WTC11 (cell line): ENCODE results near the gene CACTIN. TPM values are rescaled to one million over a fixed set of nuclear protein-coding genes. Genes with fewer than 3 reads are reported as not detected.
A peak's percentile ranks its signal among the peaks of the same experiment; 100 is the strongest.

ENCODE experiments used
- ATF1 ChIP-seq: sonication (generic); formaldehyde crosslinking; IDR thresholded peaks from 2 replicates; pipeline ENCODE4 v1.8.1; 2023; ENCODE audit warnings: mild to moderate bottlenecking, moderate library complexity, missing genetic modification reagents
- CDX4 ChIP-seq: fragments of 250-450 bp; sonication (Bioruptor Pico); IDR thresholded peaks from 2 replicates; pipeline ENCODE4 v1.9.0; 2021; ENCODE audit warnings: moderate library complexity, mild to moderate bottlenecking, inconsistent platforms, borderline replicate concordance
- GABPB1 ChIP-seq: sonication (generic); formaldehyde crosslinking; IDR thresholded peaks from 2 replicates; pipeline ENCODE4 v1.8.1; 2023; ENCODE audit warnings: mild to moderate bottlenecking, missing genetic modification reagents
- GRHL2 ChIP-seq: fragments of 250-450 bp; sonication (Bioruptor Pico); IDR thresholded peaks from 2 replicates; pipeline ENCODE4 v1.8.0; 2022; ENCODE audit warnings: mild to moderate bottlenecking, moderate library complexity; ENCODE audit not compliant: insufficient replicate concordance, severe bottlenecking
- NFATC4 ChIP-seq: fragments of 250-450 bp; sonication (Bioruptor Pico); IDR thresholded peaks from 2 replicates; pipeline ENCODE4 v1.9.0; 2021; ENCODE audit warnings: mild to moderate bottlenecking
- NFYB ChIP-seq: sonication (generic); formaldehyde crosslinking; conservative IDR thresholded peaks from 2 replicates; pipeline ENCODE4 v1.8.0; 2022; ENCODE audit warnings: low read depth, missing genetic modification reagents
- NR1H2 ChIP-seq: sonication (generic); formaldehyde crosslinking; IDR thresholded peaks from 2 replicates; pipeline ENCODE4 v1.9.0; 2021; ENCODE audit warnings: mild to moderate bottlenecking, moderate library complexity, missing genetic modification reagents
- NR2C2 ChIP-seq: sonication (generic); formaldehyde crosslinking; IDR thresholded peaks from 2 replicates; pipeline ENCODE4 v1.8.0; 2022; ENCODE audit warnings: mild to moderate bottlenecking, missing genetic modification reagents
- RELA ChIP-seq: sonication (generic); formaldehyde crosslinking; IDR thresholded peaks from 2 replicates; pipeline ENCODE4 v1.8.1; 2022; ENCODE audit warnings: missing genetic modification reagents, mild to moderate bottlenecking, borderline replicate concordance
- RORB ChIP-seq: fragments of 250-450 bp; sonication (Bioruptor Pico); IDR thresholded peaks from 2 replicates; pipeline ENCODE4 v1.9.0; 2021; ENCODE audit warnings: mild to moderate bottlenecking
- SOX15 ChIP-seq: fragments of 250-450 bp; sonication (Bioruptor Pico); IDR thresholded peaks from 2 replicates; pipeline ENCODE4 v1.9.0; 2021; ENCODE audit warnings: mild to moderate bottlenecking
- TP53 ChIP-seq: sonication (generic); formaldehyde crosslinking; IDR thresholded peaks from 2 replicates; pipeline ENCODE4 v1.8.1; 2023; ENCODE audit warnings: mild to moderate bottlenecking, missing genetic modification reagents
- USF1 ChIP-seq: sonication (generic); formaldehyde crosslinking; IDR thresholded peaks from 2 replicates; pipeline ENCODE4 v1.8.0; 2022; ENCODE audit warnings: mild to moderate bottlenecking, missing genetic modification reagents
- ZNF121 ChIP-seq: sonication (generic); formaldehyde crosslinking; IDR thresholded peaks from 2 replicates; pipeline ENCODE4 v1.8.0; 2023; ENCODE audit warnings: missing genetic modification reagents
- ZNF232 ChIP-seq: sonication (generic); formaldehyde crosslinking; IDR thresholded peaks from 2 replicates; pipeline ENCODE4 v1.8.0; 2022; ENCODE audit warnings: mild to moderate bottlenecking, missing genetic modification reagents
- ZNF263 ChIP-seq: sonication (generic); formaldehyde crosslinking; IDR thresholded peaks from 2 replicates; pipeline ENCODE4 v1.8.1; 2022; ENCODE audit warnings: low read depth, mild to moderate bottlenecking, moderate library complexity, missing genetic modification reagents
- ZNF512 ChIP-seq: sonication (generic); formaldehyde crosslinking; IDR thresholded peaks from 2 replicates; pipeline ENCODE4 v1.8.1; 2022; ENCODE audit warnings: missing genetic modification reagents, borderline replicate concordance
- total RNA-seq: library from RNA; stranded (reverse); gene quantifications from 3 replicates; pipeline ENCODE4 v1.2.3, GENCODE V29; 2021
- TF ChIP-seq, protein P1 (sequence below): sonication (generic); formaldehyde crosslinking; IDR thresholded peaks from 2 replicates; pipeline ENCODE4 v1.8.0; 2023; ENCODE audit warnings: missing genetic modification reagents
- TF ChIP-seq, protein P2 (sequence below): fragments of 250-450 bp; sonication (Bioruptor Pico); IDR thresholded peaks from 2 replicates; pipeline ENCODE4 v1.9.0; 2021; ENCODE audit warnings: mild to moderate bottlenecking
- TF ChIP-seq, protein P3 (sequence below): fragments of 200-600 bp; IDR thresholded peaks from 2 replicates; pipeline ENCODE4 v1.8.0; 2022; ENCODE audit warnings: antibody characterized with exemption
- TF ChIP-seq, protein P4 (sequence below): sonication (generic); formaldehyde crosslinking; IDR thresholded peaks from 2 replicates; pipeline ENCODE4 v1.8.1; 2023; ENCODE audit warnings: mild to moderate bottlenecking, missing genetic modification reagents
- TF ChIP-seq, protein P5 (sequence below): sonication (generic); formaldehyde crosslinking; IDR thresholded peaks from 2 replicates; pipeline ENCODE4 v1.8.1; 2023; ENCODE audit warnings: mild to moderate bottlenecking, missing genetic modification reagents, borderline replicate concordance
- TF ChIP-seq, protein P6 (sequence below): sonication (generic); formaldehyde crosslinking; IDR thresholded peaks from 2 replicates; pipeline ENCODE4 v1.8.1; 2022; ENCODE audit warnings: low read depth, missing genetic modification reagents, borderline replicate concordance

CACTIN gene
- total RNA-seq, 1 experiment from 2014 or later = 42.2 TPM

GRCh38 chr19:3626473-3627350 lies at the start of gene CACTIN (continued):
- TF ChIP-seq, protein P1, sequence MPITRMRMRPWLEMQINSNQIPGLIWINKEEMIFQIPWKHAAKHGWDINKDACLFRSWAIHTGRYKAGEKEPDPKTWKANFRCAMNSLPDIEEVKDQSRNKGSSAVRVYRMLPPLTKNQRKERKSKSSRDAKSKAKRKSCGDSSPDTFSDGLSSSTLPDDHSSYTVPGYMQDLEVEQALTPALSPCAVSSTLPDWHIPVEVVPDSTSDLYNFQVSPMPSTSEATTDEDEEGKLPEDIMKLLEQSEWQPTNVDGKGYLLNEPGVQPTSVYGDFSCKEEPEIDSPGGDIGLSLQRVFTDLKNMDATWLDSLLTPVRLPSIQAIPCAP (CRISPR knock-in tag) = no peak
- TF ChIP-seq GRHL2 (CRISPR knock-in tag) = no peak
- no peak for TF ChIP-seq TP53 (CRISPR knock-in tag)
- no peak for TF ChIP-seq RORB
- no peak for TF ChIP-seq ZNF263 (CRISPR knock-in tag)
- no peak for TF ChIP-seq NR2C2 (CRISPR knock-in tag)
- peak; percentile 37; the same call in 1 of the 2 replicates for TF ChIP-seq USF1 (CRISPR knock-in tag)
- TF ChIP-seq, protein P2, sequence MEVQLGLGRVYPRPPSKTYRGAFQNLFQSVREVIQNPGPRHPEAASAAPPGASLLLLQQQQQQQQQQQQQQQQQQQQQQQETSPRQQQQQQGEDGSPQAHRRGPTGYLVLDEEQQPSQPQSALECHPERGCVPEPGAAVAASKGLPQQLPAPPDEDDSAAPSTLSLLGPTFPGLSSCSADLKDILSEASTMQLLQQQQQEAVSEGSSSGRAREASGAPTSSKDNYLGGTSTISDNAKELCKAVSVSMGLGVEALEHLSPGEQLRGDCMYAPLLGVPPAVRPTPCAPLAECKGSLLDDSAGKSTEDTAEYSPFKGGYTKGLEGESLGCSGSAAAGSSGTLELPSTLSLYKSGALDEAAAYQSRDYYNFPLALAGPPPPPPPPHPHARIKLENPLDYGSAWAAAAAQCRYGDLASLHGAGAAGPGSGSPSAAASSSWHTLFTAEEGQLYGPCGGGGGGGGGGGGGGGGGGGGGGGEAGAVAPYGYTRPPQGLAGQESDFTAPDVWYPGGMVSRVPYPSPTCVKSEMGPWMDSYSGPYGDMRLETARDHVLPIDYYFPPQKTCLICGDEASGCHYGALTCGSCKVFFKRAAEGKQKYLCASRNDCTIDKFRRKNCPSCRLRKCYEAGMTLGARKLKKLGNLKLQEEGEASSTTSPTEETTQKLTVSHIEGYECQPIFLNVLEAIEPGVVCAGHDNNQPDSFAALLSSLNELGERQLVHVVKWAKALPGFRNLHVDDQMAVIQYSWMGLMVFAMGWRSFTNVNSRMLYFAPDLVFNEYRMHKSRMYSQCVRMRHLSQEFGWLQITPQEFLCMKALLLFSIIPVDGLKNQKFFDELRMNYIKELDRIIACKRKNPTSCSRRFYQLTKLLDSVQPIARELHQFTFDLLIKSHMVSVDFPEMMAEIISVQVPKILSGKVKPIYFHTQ (CRISPR knock-in tag) = no peak
- TF ChIP-seq ATF1 (CRISPR knock-in tag) = no peak
- peak; percentile 57; the same call in 1 of the 2 replicates for TF ChIP-seq NFYB (CRISPR knock-in tag)
- no peak for TF ChIP-seq ZNF121 (CRISPR knock-in tag)
- TF ChIP-seq RELA = peak; percentile 86; the same call in 1 of the 2 replicates
- no peak for TF ChIP-seq NFATC4
- TF ChIP-seq ZNF512 (CRISPR knock-in tag) = no peak
- TF ChIP-seq, protein P3, sequence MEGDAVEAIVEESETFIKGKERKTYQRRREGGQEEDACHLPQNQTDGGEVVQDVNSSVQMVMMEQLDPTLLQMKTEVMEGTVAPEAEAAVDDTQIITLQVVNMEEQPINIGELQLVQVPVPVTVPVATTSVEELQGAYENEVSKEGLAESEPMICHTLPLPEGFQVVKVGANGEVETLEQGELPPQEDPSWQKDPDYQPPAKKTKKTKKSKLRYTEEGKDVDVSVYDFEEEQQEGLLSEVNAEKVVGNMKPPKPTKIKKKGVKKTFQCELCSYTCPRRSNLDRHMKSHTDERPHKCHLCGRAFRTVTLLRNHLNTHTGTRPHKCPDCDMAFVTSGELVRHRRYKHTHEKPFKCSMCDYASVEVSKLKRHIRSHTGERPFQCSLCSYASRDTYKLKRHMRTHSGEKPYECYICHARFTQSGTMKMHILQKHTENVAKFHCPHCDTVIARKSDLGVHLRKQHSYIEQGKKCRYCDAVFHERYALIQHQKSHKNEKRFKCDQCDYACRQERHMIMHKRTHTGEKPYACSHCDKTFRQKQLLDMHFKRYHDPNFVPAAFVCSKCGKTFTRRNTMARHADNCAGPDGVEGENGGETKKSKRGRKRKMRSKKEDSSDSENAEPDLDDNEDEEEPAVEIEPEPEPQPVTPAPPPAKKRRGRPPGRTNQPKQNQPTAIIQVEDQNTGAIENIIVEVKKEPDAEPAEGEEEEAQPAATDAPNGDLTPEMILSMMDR = no peak
- TF ChIP-seq GABPB1 (CRISPR knock-in tag) = peak; percentile 63
- TF ChIP-seq SOX15 (CRISPR knock-in tag) = no peak
- TF ChIP-seq, protein P4, sequence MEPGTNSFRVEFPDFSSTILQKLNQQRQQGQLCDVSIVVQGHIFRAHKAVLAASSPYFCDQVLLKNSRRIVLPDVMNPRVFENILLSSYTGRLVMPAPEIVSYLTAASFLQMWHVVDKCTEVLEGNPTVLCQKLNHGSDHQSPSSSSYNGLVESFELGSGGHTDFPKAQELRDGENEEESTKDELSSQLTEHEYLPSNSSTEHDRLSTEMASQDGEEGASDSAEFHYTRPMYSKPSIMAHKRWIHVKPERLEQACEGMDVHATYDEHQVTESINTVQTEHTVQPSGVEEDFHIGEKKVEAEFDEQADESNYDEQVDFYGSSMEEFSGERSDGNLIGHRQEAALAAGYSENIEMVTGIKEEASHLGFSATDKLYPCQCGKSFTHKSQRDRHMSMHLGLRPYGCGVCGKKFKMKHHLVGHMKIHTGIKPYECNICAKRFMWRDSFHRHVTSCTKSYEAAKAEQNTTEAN (CRISPR knock-in tag) = no peak
- no peak for TF ChIP-seq ZNF232 (CRISPR knock-in tag)
- TF ChIP-seq, protein P5, sequence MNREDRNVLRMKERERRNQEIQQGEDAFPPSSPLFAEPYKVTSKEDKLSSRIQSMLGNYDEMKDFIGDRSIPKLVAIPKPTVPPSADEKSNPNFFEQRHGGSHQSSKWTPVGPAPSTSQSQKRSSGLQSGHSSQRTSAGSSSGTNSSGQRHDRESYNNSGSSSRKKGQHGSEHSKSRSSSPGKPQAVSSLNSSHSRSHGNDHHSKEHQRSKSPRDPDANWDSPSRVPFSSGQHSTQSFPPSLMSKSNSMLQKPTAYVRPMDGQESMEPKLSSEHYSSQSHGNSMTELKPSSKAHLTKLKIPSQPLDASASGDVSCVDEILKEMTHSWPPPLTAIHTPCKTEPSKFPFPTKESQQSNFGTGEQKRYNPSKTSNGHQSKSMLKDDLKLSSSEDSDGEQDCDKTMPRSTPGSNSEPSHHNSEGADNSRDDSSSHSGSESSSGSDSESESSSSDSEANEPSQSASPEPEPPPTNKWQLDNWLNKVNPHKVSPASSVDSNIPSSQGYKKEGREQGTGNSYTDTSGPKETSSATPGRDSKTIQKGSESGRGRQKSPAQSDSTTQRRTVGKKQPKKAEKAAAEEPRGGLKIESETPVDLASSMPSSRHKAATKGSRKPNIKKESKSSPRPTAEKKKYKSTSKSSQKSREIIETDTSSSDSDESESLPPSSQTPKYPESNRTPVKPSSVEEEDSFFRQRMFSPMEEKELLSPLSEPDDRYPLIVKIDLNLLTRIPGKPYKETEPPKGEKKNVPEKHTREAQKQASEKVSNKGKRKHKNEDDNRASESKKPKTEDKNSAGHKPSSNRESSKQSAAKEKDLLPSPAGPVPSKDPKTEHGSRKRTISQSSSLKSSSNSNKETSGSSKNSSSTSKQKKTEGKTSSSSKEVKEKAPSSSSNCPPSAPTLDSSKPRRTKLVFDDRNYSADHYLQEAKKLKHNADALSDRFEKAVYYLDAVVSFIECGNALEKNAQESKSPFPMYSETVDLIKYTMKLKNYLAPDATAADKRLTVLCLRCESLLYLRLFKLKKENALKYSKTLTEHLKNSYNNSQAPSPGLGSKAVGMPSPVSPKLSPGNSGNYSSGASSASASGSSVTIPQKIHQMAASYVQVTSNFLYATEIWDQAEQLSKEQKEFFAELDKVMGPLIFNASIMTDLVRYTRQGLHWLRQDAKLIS = no peak
- TF ChIP-seq CDX4 = no peak
- TF ChIP-seq, protein P6, sequence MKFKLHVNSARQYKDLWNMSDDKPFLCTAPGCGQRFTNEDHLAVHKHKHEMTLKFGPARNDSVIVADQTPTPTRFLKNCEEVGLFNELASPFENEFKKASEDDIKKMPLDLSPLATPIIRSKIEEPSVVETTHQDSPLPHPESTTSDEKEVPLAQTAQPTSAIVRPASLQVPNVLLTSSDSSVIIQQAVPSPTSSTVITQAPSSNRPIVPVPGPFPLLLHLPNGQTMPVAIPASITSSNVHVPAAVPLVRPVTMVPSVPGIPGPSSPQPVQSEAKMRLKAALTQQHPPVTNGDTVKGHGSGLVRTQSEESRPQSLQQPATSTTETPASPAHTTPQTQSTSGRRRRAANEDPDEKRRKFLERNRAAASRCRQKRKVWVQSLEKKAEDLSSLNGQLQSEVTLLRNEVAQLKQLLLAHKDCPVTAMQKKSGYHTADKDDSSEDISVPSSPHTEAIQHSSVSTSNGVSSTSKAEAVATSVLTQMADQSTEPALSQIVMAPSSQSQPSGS (CRISPR knock-in tag) = no peak; the same call in 1 of the 2 replicates
- no peak for TF ChIP-seq NR1H2 (CRISPR knock-in tag)
